NCI-H748 treated with DMSO at 0.1 percent for 48 hours (cell line): Measurements from ENCODE around the gene ELOVL3.

Source experiments
- DNase-seq: peaks from one replicate; lab custom pipeline; 2025; lab: John Stamatoyannopoulos, UW

ELOVL3 gene

GRCh38 chr10:102254426-102254825, 28.3 kb downstream of the ELOVL3 start:
- DNase-seq: no peak

- DNase-seq: no peak
Observed at GRCh38 chr10:102255404-102255803, 29.3 kb downstream of the ELOVL3 start.

GRCh38 chr10:102261196-102261595, 35.1 kb downstream of the ELOVL3 start:
- no peak for DNase-seq

GRCh38 chr10:102261842-102262241, 35.7 kb downstream of the ELOVL3 start:
- no peak for DNase-seq

- no peak for DNase-seq
Observed at GRCh38 chr10:102262744-102263370, 36.8 kb downstream of the ELOVL3 start.

- no peak for DNase-seq
Observed at GRCh38 chr10:102264371-102264770, 38.3 kb downstream of the ELOVL3 start.

- no peak for DNase-seq
Observed at GRCh38 chr10:102266670-102267069, 40.6 kb downstream of the ELOVL3 start.

GRCh38 chr10:102267748-102268147, 41.6 kb downstream of the ELOVL3 start:
- no peak for DNase-seq

- no peak for DNase-seq
Observed at GRCh38 chr10:102268375-102268888, 42.3 kb downstream of the ELOVL3 start.

- no peak for DNase-seq
Observed at GRCh38 chr10:102269017-102269416, 42.9 kb downstream of the ELOVL3 start.

- no peak for DNase-seq
Observed at GRCh38 chr10:102274062-102274461, 48.0 kb downstream of the ELOVL3 start.

- no peak for DNase-seq
Observed at GRCh38 chr10:102275343-102275742, 49.2 kb downstream of the ELOVL3 start.

GRCh38 chr10:102279104-102279503, 53.0 kb downstream of the ELOVL3 start:
- DNase-seq: no peak
